ENCODE data around the gene MIAT.

MIAT gene

DNA sequence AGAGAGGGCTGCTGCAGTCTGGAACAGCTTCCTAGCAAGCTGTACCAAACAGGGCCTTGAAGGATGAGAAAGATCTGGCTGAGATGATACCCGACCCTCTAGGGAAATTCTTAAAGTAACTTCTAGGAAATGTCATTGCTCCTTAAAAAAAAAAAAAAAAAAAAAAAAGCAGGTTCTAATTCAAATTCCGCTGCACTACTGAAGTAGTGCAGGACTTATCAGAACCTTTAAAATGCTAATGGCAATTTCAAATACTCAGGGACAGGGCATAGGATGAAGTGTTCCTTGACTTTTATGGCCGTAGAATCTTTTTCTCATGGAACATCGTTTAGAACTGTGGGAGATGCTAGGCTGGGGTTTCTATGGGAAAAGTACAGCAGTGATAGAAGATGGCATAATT, 13.1 kb downstream of the MIAT start:
- DNase-seq: no peak

GRCh38 chr22:26671317-26672059, 14.1 kb downstream of the MIAT start:
- DNase-seq: no peak

GRCh38 chr22:26672060-26672471, 14.7 kb downstream of the MIAT start:
- DNase-seq: no peak

GRCh38 chr22:26672590-26673468, 15.4 kb downstream of the MIAT start:
- DNase-seq: peak; percentile 96

GRCh38 chr22:26673486-26673885, 16.1 kb downstream of the MIAT start:
- no peak for DNase-seq

- no peak for DNase-seq
These were observed 17.1 kb downstream of the MIAT start for GRCh38 chr22:26674211-26675190.

- no peak for DNase-seq
These were observed 18.4 kb downstream of the MIAT start for GRCh38 chr22:26675687-26676268.

GRCh38 chr22:26677217-26677616, 19.8 kb downstream of the MIAT start:
- DNase-seq: no peak

DNA sequence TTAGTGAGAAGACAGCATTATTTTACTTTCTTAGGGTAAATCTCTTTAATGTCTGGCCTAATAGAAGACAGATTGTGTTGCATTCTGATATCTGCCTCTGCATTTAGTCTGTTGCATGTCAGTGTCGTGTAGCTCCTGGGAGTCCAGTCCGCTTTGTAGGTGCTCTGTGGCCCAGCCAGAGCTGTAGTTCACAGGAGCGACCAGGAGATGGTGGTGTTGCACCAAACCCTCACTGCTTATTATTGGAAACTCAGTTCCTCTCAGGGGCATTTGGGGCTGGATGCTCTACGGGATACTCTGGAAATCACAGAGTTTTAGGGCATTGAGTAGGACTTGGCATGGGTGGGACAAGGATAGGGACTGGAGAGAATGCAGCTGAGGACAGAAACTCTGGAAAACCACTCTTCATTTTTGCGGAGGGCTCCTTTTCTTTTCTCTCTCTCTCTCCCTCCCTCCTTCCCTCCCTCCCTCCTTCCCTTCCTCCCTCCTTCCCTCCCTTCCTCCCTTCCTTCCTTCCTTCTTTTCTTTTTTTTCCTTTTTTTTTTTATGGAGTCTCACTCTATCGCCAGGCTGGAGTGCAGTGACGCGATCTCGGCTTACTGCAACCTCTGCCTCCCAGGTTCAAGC, 21.7 kb downstream of the MIAT start:
- peak; percentile 78 for DNase-seq

GRCh38 chr22:26680485-26680884, 23.1 kb downstream of the MIAT start:
- DNase-seq: no peak

GRCh38 chr22:26681395-26681821, 24.0 kb downstream of the MIAT start:
- no peak for DNase-seq

DNA sequence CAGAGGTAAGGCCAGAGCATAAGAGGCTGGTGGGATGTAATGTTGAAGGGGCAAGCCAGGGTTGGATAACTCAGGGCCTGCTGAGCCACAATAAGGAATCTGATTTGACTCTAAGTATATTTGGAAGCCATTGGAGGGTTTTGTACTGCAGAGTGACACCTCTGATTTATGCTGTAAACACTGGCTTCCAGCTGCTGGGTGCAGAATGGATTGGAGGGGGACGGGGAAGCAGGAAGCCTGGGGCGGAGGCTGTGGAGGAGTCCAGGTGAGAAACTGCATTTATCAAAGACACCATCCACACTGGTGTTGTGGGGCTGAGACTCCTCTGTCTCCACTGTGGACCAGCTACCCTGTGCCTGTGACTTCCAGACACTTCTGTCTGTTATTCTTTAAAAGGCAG, 26.8 kb downstream of the MIAT start:
- no peak for DNase-seq

DNA sequence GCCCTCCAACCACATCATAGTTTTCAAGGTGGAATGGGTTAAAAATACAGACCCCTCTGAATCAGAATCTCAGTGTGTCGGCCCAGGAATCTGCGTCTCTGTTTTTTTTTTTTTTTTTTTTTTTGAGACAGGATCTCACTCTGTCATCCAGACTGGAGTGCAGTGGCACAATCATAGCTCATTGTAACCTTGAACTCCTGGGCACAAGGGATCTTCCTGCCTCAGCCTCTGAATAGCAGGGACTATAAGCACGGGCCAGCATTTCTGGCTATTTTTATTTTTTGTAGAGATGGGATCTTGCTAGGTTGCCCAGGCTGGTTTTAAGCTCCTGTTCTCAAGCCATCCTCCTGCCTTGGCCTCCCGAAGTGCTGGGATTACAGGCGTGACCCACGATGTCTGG, 28.2 kb downstream of the MIAT start:
- no peak for DNase-seq

DNA sequence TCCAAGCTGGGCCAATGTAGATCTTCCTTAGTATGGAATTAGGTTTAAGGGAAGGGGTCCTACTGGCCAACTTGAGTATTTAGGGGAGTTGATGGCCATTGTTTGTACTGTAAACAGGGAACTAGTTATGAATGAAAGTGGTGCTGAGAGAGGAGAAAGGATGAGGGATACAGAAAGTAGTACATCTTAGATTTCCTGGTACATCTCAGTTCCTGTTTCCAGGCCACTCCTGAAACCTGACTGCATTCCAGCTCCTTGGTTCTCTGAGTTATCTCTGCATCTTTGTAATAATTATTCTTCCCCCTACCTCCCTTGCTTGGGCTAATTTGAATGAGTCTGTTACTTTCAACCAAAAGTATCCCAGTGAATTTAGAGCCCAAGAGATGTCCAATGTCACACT, 30.1 kb downstream of the MIAT start:
- no peak for DNase-seq

DNA sequence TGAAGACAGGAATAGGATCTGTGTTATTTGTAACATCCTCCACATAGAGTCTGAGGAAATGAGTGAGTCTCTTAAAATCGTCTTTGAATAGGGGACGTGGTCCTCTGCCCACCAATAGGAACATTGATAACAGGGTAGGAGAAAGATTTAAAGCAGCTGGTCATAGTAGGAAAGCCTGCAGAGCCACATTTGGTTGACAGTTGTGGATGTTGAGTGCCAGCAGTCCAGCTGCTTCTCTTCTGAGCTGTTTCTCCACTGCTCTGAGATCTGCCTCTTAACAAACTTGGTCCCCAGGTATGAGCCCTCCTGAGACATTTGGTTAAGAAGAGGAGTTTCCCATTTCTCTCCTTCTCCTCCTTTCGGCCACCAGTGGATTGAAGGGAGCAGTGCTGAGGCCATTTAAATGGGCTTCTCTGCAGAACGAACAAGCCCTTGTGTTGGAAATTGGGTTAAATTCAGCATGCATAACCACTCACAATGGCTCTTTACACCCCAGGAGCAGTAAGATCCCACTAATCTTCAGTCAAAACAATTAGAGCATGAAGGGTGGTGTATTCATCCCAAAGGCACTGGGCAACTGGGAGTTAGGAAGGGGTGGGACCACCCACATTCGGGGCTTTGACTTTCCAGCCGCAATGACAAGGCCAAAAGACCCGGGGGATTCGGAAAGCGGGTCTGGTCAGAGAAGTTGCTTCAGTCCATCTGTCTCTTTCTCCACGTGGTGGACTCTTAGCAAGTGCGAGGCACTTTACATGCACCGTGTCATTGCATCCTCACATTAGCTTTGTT, 32.3 kb downstream of the MIAT start:
- DNase-seq: no peak

GRCh38 chr22:26690654-26691376, 33.4 kb downstream of the MIAT start:
- DNase-seq: no peak

DNA sequence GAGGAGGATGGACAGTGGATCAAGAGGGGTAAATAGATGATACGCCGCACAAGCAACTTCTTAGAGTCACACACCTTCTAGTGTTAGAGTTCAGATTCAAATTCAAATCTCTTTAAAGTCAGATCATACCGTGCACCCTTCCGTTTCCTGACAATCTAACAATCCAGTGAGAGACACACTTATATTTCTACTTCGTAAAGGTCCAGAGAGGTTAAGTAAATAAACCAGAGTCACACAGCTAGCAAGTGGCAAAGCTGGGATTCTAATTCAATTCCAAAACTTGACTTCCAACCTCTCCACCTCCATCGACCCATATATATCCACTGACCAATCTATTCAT, 34.0 kb downstream of the MIAT start:
- DNase-seq: no peak

GRCh38 chr22:26692215-26692614, 34.8 kb downstream of the MIAT start:
- DNase-seq: no peak

- DNase-seq: no peak
These were observed 39.8 kb downstream of the MIAT start for GRCh38 chr22:26697151-26697550.

DNA sequence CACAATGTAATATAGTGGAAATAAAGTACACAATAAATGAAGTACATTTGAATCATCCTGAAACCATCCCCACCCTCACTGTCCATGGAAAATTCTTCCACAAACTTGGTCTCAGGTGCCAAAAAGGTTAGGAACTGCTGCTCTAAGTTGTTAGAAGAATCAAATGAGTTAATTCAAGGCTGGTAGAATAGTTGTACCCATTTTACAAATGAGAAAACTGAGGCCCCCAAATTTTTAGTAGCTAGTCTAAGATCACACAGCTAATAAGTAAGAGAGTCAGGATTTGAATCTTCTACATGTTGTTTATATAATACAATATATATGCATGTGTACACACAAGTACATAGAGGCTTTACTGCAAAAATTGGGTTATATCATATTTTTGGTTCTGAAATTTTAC, 43.1 kb downstream of the MIAT start:
- no peak for DNase-seq

GRCh38 chr22:26700886-26701285, 43.5 kb downstream of the MIAT start:
- DNase-seq: no peak

All from suppressor macrophage treated with lipopolysaccharide for 4 hours (primary cell).